ENCODE data around the gene MAL.
"Not testable (repeated sequence)": the region's sequence is repeated elsewhere in the genome, so short reads cannot be mapped to it uniquely, and the experiment has no call there.

DNA sequence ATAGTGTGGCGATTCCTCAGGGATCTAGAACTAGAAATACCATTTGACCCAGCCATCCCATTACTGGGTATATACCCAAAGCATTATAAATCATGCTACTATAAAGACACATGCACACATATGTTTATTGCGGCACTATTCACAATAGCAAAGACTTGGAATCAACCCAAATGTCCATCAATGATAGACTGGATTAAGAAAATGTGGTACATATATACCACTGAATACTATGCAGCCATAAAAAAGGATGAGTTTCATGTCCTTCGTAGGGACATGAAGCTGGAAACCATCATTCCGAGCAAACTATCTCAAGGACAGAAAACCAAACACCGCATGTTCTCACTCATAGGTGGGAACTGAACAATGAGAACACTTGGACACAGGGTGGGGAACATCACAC lies 72.8 kb downstream of the MAL start:
- TF ChIP-seq EZH2 (IDR thresholded peaks at IDR 0.05; ENCODE audit: insufficient read depth, poor library complexity, severe bottlenecking); EZH2phosphoT487 (IDR thresholded peaks at IDR 0.05; ENCODE audit: insufficient read depth, low read depth): not testable (repeated sequence)
